ENCODE data around the gene ZNF48.

Gene ZNF48

DNA sequence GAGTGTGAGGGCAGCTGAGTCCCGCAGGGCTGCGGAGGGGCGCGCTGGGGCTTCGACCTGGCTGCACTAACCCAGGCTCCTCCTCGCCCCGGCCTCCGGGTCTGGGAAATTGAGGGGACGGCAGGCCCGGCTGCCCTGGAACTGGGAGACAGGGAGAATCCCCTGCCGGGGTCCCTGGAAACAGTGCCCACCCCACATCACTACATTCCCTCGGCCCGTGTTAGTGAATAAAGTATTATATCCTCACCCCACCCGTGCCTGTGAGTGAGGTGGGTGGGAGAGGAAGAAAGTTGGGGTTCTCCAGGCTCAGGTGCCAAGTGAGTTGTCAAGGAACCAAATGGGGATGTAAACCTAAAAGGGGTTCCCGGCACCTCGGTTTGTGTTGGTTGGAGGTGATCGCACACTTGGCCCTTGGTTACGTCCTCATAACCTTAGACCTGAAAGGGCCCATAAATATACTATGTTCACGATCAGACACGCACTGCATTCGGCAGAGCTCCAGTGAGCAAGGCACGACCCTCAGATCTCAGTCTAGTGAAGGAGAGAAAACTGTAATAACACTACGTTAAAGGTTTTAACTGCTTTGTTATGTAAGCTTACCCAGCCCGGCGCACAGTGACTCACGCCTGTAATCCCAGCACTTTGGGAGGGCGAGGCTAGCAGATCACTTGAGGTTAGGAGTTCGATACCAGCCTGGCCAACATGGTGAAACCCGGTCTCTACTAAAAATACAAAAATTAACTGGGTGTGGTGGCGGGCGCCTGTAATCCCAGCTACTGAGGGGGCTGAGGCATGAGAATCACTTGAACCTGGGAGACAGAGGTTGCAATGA, 23.3 kb downstream of the ZNF48 start:
- no peak for DNase-seq
- no peaks in the 10 kb centered on the region for H3K27me3 ChIP-seq (replicated peaks; ENCODE audit: control insufficient read depth, insufficient read depth, low read length, poor library complexity, severe bottlenecking)
- H3K36me3 ChIP-seq (ENCODE audit: control insufficient read depth, insufficient read depth, low read length), result peaks cover 10% of the 10 kb centered on the region
- H3K4me3 ChIP-seq (ENCODE audit: insufficient read depth, low read depth, low read length, poor library complexity, severe bottlenecking), result peak overlapping the region; percentile 78
- peak overlapping the region; percentile 68 for H3K27ac ChIP-seq (ENCODE audit: insufficient read depth, low read length, poor library complexity, severe bottlenecking)
- no peaks in the 10 kb centered on the region for H3K9me3 ChIP-seq (ENCODE audit: control insufficient read depth, low read length)
- peaks cover 10% of the 10 kb centered on the region for H3K4me1 ChIP-seq (ENCODE audit: control insufficient read depth, insufficient read depth, low read length, poor library complexity, severe bottlenecking)

GRCh38 chr16:30421010-30421409, 25.8 kb downstream of the ZNF48 start:
- Histone ChIP-seq H3K4me3 (ENCODE audit: insufficient read depth, low read depth, low read length, poor library complexity, severe bottlenecking) (no peak overlapping the region), H3K36me3 (ENCODE audit: control insufficient read depth, insufficient read depth, low read length) (peaks cover 22% of the 10 kb centered on the region)

DNA sequence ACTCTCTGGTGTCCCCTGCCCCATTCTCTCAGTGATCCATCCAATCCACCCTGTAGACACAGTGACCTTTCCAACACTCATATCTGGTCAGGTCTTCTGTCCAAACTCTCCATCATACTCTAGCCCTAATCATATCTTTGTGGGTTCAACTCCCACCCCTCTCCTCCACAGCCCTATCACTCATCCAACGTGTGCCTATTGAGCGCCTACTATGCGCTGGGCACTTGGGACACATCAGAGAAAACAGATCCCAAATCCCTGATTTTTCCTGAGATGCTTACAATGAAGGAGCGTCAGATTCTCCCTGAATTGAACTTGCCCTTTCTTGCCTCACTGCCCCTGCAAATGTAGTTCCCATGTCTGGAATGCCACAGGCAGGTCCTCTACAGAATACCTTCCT, 32.8 kb downstream of the ZNF48 start:
- no peak for DNase-seq
- H3K9me3 ChIP-seq (ENCODE audit: control insufficient read depth, low read length), result no peaks in the 10 kb centered on the region
- H3K36me3 ChIP-seq (ENCODE audit: control insufficient read depth, insufficient read depth, low read length), result peaks cover 15% of the 10 kb centered on the region
- no peak overlapping the region for H3K4me3 ChIP-seq (ENCODE audit: insufficient read depth, low read depth, low read length, poor library complexity, severe bottlenecking)
- no peak overlapping the region for H3K27ac ChIP-seq (ENCODE audit: insufficient read depth, low read length, poor library complexity, severe bottlenecking)
- no peaks in the 10 kb centered on the region for H3K27me3 ChIP-seq (replicated peaks; ENCODE audit: control insufficient read depth, insufficient read depth, low read length, poor library complexity, severe bottlenecking)
- H3K4me1 ChIP-seq (ENCODE audit: control insufficient read depth, insufficient read depth, low read length, poor library complexity, severe bottlenecking), result peaks cover 7% of the 10 kb centered on the region

More at GRCh38 chr16:30421010-30421409, 25.8 kb downstream of the ZNF48 start:
- DNase-seq, result no peak
- peaks cover 10% of the 10 kb centered on the region for H3K4me1 ChIP-seq (ENCODE audit: control insufficient read depth, insufficient read depth, low read length, poor library complexity, severe bottlenecking)
- H3K9me3 ChIP-seq (ENCODE audit: control insufficient read depth, low read length), result no peaks in the 10 kb centered on the region
- no peak overlapping the region for H3K27ac ChIP-seq (ENCODE audit: insufficient read depth, low read length, poor library complexity, severe bottlenecking)
- no peaks in the 10 kb centered on the region for H3K27me3 ChIP-seq (replicated peaks; ENCODE audit: control insufficient read depth, insufficient read depth, low read length, poor library complexity, severe bottlenecking)

DNA sequence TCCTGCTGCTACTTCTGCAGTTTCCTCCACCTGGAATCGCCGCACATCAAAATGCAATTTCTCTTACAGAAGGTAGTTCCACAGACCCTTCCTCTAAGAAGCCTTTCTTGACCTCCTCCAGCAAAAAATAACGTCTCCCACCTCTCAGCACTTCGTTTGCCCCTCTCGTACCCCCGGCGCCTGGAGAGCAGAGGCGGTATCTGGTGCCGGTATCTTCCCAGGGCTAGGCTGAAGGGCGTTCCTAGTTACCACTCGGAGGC, 34.1 kb downstream of the ZNF48 start:
- no peaks in the 10 kb centered on the region for H3K9me3 ChIP-seq (ENCODE audit: control insufficient read depth, low read length)
- H3K4me3 ChIP-seq (ENCODE audit: insufficient read depth, low read depth, low read length, poor library complexity, severe bottlenecking), result peak overlapping the region; percentile 64
- H3K36me3 ChIP-seq (ENCODE audit: control insufficient read depth, insufficient read depth, low read length), result peaks cover 4% of the 10 kb centered on the region
- H3K27ac ChIP-seq (ENCODE audit: insufficient read depth, low read length, poor library complexity, severe bottlenecking), result peak overlapping the region; percentile 71
- H3K27me3 ChIP-seq (replicated peaks; ENCODE audit: control insufficient read depth, insufficient read depth, low read length, poor library complexity, severe bottlenecking), result no peaks in the 10 kb centered on the region
- peaks cover 7% of the 10 kb centered on the region for H3K4me1 ChIP-seq (ENCODE audit: control insufficient read depth, insufficient read depth, low read length, poor library complexity, severe bottlenecking)
- no peak for DNase-seq

DNA sequence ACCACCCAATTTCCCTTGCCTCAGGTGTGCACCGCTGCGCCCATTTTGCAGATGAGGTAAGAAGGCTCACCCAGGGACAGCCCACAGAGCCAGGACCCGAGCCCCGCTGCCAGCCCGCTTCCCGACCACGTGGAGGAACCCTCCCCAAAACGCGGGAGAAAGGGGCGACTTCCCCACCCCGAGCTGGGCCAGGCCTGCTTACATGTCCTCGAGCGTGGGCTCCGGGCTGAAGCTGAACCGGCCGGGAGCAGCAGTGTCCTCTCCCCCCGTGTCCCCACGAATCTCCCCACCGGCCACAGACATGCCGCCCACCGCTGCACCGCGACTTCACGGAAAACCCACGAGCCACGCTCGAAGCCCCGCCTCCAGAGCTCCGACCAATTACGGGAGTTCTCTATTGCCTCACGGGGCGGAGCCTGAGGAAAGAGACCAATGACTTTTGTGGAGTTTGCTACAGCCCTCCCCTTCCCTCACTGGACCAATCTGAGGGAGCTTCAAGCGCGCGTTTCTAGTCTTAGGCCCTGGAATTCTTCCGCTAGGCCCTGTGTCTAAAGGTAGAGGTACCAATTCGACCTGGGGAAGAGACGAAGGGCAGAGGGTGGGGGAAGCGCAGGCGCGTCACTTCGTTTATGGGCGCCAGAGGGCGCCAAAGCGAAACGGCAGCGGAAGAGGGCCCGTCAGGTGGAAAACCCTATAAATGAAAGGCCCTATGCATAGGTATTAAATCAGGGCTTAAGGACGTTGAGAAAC, 34.6 kb downstream of the ZNF48 start, which contains the start of gene DCTPP1:
Gene DCTPP1 (minus strand): TSS at position 353 of the 750 bp plus-strand sequence. CDS start 50 bp downstream, at position 303.
- Histone ChIP-seq H3K9me3 (ENCODE audit: control insufficient read depth, low read length) (no peaks in the 10 kb centered on the region), H3K36me3 (ENCODE audit: control insufficient read depth, insufficient read depth, low read length) (no peaks in the 10 kb centered on the region), H3K4me1 (ENCODE audit: control insufficient read depth, insufficient read depth, low read length, poor library complexity, severe bottlenecking) (peaks cover 7% of the 10 kb centered on the region), H3K4me3 (ENCODE audit: insufficient read depth, low read depth, low read length, poor library complexity, severe bottlenecking) (peak within 1 kb of the TSS; percentile 64), H3K27ac (ENCODE audit: insufficient read depth, low read length, poor library complexity, severe bottlenecking) (peak within 1 kb of the TSS; percentile 71), H3K27me3 (replicated peaks; ENCODE audit: control insufficient read depth, insufficient read depth, low read length, poor library complexity, severe bottlenecking) (no peaks in the 10 kb centered on the region)
- peak; percentile 93 to 96 (median 94) for DNase-seq

- peak in 1 of 3 donors; percentile 11 for DNase-seq
- Histone ChIP-seq H3K27ac (ENCODE audit: insufficient read depth, low read length, poor library complexity, severe bottlenecking) (peak overlapping the region; percentile 54), H3K4me1 (ENCODE audit: control insufficient read depth, insufficient read depth, low read length, poor library complexity, severe bottlenecking) (peaks cover 7% of the 10 kb centered on the region), H3K4me3 (ENCODE audit: insufficient read depth, low read depth, low read length, poor library complexity, severe bottlenecking) (no peak overlapping the region), H3K27me3 (replicated peaks; ENCODE audit: control insufficient read depth, insufficient read depth, low read length, poor library complexity, severe bottlenecking) (no peaks in the 10 kb centered on the region), H3K36me3 (ENCODE audit: control insufficient read depth, insufficient read depth, low read length) (no peaks in the 10 kb centered on the region), H3K9me3 (ENCODE audit: control insufficient read depth, low read length) (no peaks in the 10 kb centered on the region)
Observed at GRCh38 chr16:30430428-30430970, 35.3 kb downstream of the ZNF48 start.

DNA sequence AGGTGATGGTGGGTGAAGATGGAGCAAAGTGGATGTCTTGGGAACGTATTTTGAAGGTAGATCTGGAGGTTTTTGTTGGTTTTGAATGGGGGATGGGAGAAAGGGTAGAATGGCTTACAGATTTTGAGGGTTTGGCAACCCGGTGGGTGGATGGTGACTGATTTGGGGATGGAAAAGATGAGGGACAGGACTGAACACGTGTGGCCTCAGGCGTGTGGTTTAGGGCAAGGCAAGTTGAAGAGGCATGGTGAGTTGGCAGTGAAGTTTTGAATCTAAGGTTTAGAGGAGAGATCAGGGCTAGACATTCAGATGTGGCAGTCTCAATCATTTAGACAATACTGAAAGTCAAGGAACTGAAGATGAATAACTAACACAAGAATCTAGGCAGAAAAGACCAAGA, 39.6 kb downstream of the ZNF48 start:
- no peaks in the 10 kb centered on the region for H3K27me3 ChIP-seq (replicated peaks; ENCODE audit: control insufficient read depth, insufficient read depth, low read length, poor library complexity, severe bottlenecking)
- H3K36me3 ChIP-seq (ENCODE audit: control insufficient read depth, insufficient read depth, low read length), result no peaks in the 10 kb centered on the region
- H3K27ac ChIP-seq (ENCODE audit: insufficient read depth, low read length, poor library complexity, severe bottlenecking), result no peak overlapping the region
- H3K4me1 ChIP-seq (ENCODE audit: control insufficient read depth, insufficient read depth, low read length, poor library complexity, severe bottlenecking), result peaks cover 7% of the 10 kb centered on the region
- DNase-seq, result no peak
- H3K4me3 ChIP-seq (ENCODE audit: insufficient read depth, low read depth, low read length, poor library complexity, severe bottlenecking), result no peak overlapping the region
- H3K9me3 ChIP-seq (ENCODE audit: control insufficient read depth, low read length), result no peaks in the 10 kb centered on the region

GRCh38 chr16:30437511-30438046, 42.4 kb downstream of the ZNF48 start:
- Histone ChIP-seq H3K9me3 (ENCODE audit: control insufficient read depth, low read length) (no peaks in the 10 kb centered on the region), H3K27ac (ENCODE audit: insufficient read depth, low read length, poor library complexity, severe bottlenecking) (no peak overlapping the region), H3K4me3 (ENCODE audit: insufficient read depth, low read depth, low read length, poor library complexity, severe bottlenecking) (no peak overlapping the region), H3K36me3 (ENCODE audit: control insufficient read depth, insufficient read depth, low read length) (no peaks in the 10 kb centered on the region), H3K27me3 (replicated peaks; ENCODE audit: control insufficient read depth, insufficient read depth, low read length, poor library complexity, severe bottlenecking) (no peaks in the 10 kb centered on the region), H3K4me1 (ENCODE audit: control insufficient read depth, insufficient read depth, low read length, poor library complexity, severe bottlenecking) (no peaks in the 10 kb centered on the region)
- no peak for DNase-seq

- Histone ChIP-seq H3K4me1 (ENCODE audit: control insufficient read depth, insufficient read depth, low read length, poor library complexity, severe bottlenecking) (peaks cover 7% of the 10 kb centered on the region), H3K27me3 (replicated peaks; ENCODE audit: control insufficient read depth, insufficient read depth, low read length, poor library complexity, severe bottlenecking) (no peaks in the 10 kb centered on the region), H3K36me3 (ENCODE audit: control insufficient read depth, insufficient read depth, low read length) (peaks cover 4% of the 10 kb centered on the region), H3K4me3 (ENCODE audit: insufficient read depth, low read depth, low read length, poor library complexity, severe bottlenecking) (no peak overlapping the region), H3K27ac (ENCODE audit: insufficient read depth, low read length, poor library complexity, severe bottlenecking) (no peak overlapping the region), H3K9me3 (ENCODE audit: control insufficient read depth, low read length) (no peaks in the 10 kb centered on the region)
- no peak for DNase-seq
Observed at GRCh38 chr16:30438835-30439234, 43.6 kb downstream of the ZNF48 start.
